OCI-M2 (cell line): ENCODE results near the gene CKAP5.

ENCODE experiments used
- DNase-seq: peaks from one replicate; lab custom pipeline; 2025; ENCODE audit not compliant: unreplicated experiment; lab: John Stamatoyannopoulos, UW

Gene CKAP5

GRCh38 chr11:46845740-46846509, at the start of gene CKAP5:
TSS of gene CKAP5 (minus strand) at chr11:46846280. CDS start at chr11:46821231, 25,049 bp downstream.
- peak; percentile 34 for DNase-seq

- no peak for DNase-seq
Observed at GRCh38 chr11:46895821-46896220, 49.7 kb upstream of the CKAP5 start.

GRCh38 chr11:46894961-46895360, 48.9 kb upstream of the CKAP5 start:
- DNase-seq, result no peak

DNA sequence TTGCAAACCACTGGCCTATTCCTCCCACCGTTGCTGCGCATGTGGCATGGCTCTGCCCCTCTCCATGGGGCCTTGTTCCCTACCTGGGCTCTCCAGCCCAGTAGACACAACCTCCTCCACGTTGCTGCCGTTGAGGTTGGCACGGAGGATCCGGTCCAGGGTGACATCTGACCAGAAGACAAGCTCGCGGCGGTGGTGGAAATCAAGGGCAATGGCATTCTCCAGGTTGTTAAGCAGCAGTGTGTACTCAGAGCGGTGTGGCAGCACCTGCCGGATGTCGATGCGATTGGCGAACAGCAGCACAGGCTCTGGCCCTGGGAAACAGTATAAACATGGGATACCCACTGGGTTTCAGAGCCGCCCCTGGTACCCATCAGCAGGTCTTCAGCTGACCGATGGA, 48.4 kb upstream of the CKAP5 start:
- no peak for DNase-seq

GRCh38 chr11:46892838-46893237, 46.8 kb upstream of the CKAP5 start:
- DNase-seq, result no peak

DNA sequence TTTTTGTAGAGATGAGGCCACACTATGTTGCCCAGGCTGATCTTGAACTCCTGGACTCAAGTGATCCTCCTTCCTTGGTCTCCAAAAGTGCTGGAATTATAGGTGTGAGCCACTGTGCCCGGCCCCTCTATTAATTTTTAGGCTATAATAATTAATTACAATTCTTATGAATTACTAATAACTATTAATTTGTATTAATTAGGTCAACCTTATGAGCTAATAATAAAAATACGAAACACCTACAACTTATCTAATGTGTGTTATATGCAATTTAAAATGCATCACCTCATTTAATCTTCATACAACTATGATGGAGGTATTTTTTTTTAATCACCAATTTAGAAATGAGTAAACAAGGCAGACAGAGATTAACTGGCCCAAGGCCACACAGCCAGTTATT, 46.0 kb upstream of the CKAP5 start:
- DNase-seq, result no peak

- no peak for DNase-seq
Observed at GRCh38 chr11:46890665-46891064, 44.6 kb upstream of the CKAP5 start.

DNA sequence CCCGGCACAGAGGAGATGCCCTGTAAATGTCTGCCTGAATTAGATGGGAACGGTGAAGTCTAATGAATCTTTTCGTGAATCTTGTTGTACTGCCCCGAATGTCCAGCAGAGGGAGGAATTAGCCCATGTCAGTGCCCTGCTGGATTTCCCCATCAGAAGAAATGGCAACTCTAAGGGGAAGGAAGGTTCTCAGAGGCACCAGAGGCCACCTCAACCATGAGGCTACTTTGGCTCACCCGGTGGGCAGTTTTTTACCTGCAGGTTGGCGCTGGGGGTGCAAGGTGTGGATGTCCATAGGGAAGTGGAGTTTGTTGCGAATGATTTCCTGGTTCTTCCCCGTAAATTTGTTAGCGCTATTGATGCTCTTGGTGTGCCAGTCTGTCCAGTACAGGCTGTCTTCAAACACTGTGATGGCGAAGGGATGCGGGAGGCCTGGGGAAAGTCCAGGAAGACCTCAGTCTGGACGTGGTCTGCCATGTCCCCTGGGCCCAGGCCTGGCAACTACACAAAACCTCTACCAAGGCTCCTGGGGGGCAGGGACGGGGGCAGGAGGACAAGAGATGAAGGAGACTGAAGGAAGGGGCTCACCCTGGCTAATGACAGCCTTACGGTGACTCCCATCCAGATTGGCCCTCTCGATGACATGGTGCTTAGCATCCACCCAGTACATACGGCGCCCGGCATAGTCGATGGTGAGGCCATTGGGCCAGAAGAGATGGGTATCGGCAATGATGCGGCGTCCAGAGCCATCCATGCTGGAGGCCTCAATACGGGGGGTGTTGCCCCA, 43.8 kb upstream of the CKAP5 start:
- peak; percentile 41 for DNase-seq

- no peak for DNase-seq
Observed at GRCh38 chr11:46889251-46889650, 43.2 kb upstream of the CKAP5 start.

- no peak for DNase-seq
Observed at GRCh38 chr11:46888636-46889035, 42.6 kb upstream of the CKAP5 start.

GRCh38 chr11:46886211-46886610, 40.1 kb upstream of the CKAP5 start:
- no peak for DNase-seq

DNA sequence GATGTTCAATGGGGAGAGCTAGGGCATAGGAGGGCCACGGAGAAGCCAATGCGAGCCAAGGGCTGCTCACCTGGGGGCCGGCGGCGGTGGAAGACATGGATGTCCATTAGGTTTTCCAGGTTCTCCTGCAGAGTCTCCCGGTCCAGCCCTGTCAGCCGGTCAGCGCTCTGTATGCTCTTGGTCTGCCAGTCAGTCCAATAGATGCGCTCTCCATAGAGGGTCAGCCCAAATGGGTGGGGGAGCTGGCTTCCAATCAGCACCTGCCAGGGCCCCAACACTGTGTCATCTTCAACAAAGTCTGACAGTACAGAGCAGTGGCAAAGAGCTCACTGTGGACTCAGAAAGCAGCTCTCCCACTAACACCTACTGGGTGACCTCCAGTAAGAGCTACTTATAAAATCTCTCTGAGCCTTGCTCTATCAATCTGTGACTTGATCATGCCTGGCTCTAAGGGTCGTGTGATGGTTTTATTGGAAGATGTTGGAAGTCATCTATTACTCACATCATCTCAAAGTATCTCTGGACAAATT, 33.0 kb upstream of the CKAP5 start:
- no peak for DNase-seq

DNA sequence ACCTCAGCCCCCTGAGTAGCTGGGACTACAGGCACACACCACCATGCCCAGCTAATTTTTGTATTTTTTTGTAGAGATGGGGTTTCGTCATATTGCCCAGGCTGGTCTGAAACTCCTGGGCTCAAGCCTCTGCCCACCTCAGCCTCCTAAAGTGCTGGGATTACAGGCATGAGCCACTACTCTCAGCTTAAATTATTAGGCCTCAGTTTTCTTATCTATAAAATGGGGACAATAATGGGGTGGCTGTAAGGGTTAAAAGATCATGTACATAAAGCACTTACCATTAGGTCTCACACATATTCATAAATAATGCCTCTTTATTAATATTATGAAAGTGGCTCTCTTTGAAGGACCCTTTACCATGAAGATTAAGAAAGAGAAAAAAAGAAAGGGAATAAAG, 31.5 kb upstream of the CKAP5 start:
- no peak for DNase-seq

- no peak for DNase-seq
Observed at GRCh38 chr11:46876471-46876870, 30.4 kb upstream of the CKAP5 start.

GRCh38 chr11:46874586-46874985, 28.5 kb upstream of the CKAP5 start:
- no peak for DNase-seq

GRCh38 chr11:46868912-46869311, 22.8 kb upstream of the CKAP5 start:
- no peak for DNase-seq

DNA sequence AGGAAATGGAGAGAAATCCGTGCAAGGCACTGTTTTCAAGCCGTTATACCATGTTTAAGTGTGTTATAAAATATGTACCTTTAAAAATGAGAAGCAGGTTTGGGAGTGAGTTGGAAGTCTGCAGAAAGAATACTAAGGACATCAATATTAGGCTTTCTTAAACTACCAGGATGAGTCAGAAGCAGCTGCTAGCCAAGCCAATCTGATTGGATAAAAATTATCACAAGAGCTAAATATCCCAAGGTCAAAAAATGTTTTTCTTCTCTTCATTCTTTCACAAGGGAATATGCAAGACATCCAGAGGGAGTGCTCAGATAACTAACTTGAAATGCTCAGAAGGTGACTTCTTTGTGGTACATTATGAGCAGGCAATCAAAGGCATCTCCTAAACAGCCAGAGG, 19.3 kb upstream of the CKAP5 start:
- no peak for DNase-seq

DNA sequence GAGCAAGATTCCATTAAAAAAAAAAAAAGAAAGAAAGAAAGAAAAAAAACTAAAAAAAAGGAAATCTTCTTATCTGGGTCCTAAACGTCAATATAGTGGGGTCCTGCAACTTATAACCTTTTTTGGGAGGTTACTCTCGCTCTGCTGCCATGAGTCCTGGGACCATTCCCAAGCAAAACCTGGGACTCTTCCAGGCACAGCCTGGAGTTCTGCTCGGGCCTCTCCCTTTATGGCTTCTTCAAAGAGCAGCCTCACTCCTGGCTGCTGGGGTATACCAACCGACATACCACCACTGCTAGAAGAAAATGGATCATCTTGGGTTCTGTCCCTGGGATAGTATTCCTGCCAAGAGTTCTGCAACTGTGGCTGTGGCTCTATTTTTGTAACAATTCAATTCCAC, 14.1 kb upstream of the CKAP5 start:
- no peak for DNase-seq

- DNase-seq, result peak; percentile 20
Observed at GRCh38 chr11:46858920-46859546, 13.0 kb upstream of the CKAP5 start.

- no peak for DNase-seq
Observed at GRCh38 chr11:46857666-46858065, 11.6 kb upstream of the CKAP5 start.

GRCh38 chr11:46856605-46857343, 10.7 kb upstream of the CKAP5 start:
- no peak for DNase-seq
